Tibial artery (tissue), 4 donors: ENCODE data around the gene CDH4.

Experiments used
- DNase-seq, 2 donors: peaks; one replicate each; pipeline ENCODE4 v3.0.0-alpha.2; 2019
- H3K27ac ChIP-seq, 2 donors: fragments of 200-600 bp; sonication (generic) in 1 of 2; 1 replicate in 1 of 2; 2 replicates in 1 of 2; pipeline ENCODE4 v1.5.1; 2018 to 2019; ENCODE audit warnings: mild to moderate bottlenecking in 1 of 2
- H3K27me3 ChIP-seq, 2 donors: fragments of 200-600 bp; sonication (generic) in 1 of 2; one replicate each; pipeline versions ENCODE4 v1.5.1 to v1.6.0; 2016 to 2019
- H3K36me3 ChIP-seq, 3 donors: fragments of 200-600 bp; sonication (generic) in 2 of 3; one replicate each; pipeline ENCODE4 v1.5.1; 2016 to 2019; ENCODE audit warnings: mild to moderate bottlenecking in 2 of 3
- H3K4me1 ChIP-seq, 4 donors: fragments of 200-600 bp; sonication (generic) in 2 of 4; 1 replicate in 3 of 4; 2 replicates in 1 of 4; pipeline ENCODE4 v1.5.1; 2016 to 2019
- H3K4me3 ChIP-seq, 2 donors: fragments of 200-600 bp; sonication (generic) in 1 of 2; 1 replicate in 1 of 2; 2 replicates in 1 of 2; pipeline ENCODE4 v1.5.1; 2018 to 2019; ENCODE audit warnings: mild to moderate bottlenecking in 2 of 2
- H3K9me3 ChIP-seq, 3 donors: fragments of 200-600 bp; sonication (generic) in 1 of 3; one replicate each; pipeline ENCODE4 v1.5.1; 2016 to 2019
- intact Hi-C: fragments of 100-400 bp; cut with DNase I; formaldehyde crosslinking; loops from one replicate; pipeline ENCODE4 v1.15.0; 2023; ENCODE audit warnings: low total_unique reads
- TF ChIP-seq, protein P1 (sequence below), 2 experiments: fragments of 200-600 bp in 1 of 2; fragments of 450-650 bp in 1 of 2; IDR thresholded peaks; one replicate each; pipeline ENCODE4 v1.5.1; 2017 to 2019; ENCODE audit warnings: antibody characterized with exemption in 2 of 2, mild to moderate bottlenecking in 1 of 2, moderate library complexity in 1 of 2

Gene CDH4

DNA sequence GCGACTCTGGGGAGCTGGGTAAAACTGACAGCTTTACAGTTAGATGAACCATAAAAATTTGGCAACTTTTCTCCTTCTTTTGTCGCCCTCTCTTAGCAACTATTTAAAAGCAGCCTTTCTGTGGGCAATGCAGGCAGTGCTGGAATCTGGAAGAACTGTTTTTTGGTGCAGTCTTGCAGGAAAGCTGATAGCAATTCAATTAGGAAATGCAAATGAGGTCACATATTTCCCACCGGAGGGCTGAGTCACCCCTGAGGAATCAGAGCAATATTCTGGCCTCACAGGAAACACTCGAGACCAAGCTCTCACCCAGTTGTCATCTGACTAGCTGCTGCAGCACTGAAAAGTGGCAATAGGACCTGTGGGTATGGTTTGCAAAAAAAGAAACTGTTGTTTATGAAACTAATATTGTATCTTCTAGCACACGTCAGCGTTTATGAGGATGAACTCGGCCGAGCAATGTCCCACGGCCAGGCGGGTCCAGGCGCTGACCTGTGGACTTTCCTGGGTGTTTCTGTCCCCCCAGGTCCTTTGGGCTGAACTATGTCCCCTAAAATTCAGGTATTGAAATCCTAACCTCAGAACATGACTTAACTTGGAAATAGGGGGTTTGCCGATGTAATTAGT lies 501.4 kb downstream of the CDH4 start:
- peaks cover 0 to 17% (median 13%) of the 10 kb centered on the region in 3 donors for H3K9me3 ChIP-seq
- H3K4me1 ChIP-seq, result no peaks in the 10 kb centered on the region
- no peak overlapping the region for H3K27ac ChIP-seq
- H3K27me3 ChIP-seq, result peaks cover 0 to 20% of the 10 kb centered on the region in 2 donors
- no peak for DNase-seq
- no peak overlapping the region for H3K4me3 ChIP-seq
- no peaks in the 10 kb centered on the region for H3K36me3 ChIP-seq
- intact Hi-C loops, result no loop called here
- TF ChIP-seq, protein P1, sequence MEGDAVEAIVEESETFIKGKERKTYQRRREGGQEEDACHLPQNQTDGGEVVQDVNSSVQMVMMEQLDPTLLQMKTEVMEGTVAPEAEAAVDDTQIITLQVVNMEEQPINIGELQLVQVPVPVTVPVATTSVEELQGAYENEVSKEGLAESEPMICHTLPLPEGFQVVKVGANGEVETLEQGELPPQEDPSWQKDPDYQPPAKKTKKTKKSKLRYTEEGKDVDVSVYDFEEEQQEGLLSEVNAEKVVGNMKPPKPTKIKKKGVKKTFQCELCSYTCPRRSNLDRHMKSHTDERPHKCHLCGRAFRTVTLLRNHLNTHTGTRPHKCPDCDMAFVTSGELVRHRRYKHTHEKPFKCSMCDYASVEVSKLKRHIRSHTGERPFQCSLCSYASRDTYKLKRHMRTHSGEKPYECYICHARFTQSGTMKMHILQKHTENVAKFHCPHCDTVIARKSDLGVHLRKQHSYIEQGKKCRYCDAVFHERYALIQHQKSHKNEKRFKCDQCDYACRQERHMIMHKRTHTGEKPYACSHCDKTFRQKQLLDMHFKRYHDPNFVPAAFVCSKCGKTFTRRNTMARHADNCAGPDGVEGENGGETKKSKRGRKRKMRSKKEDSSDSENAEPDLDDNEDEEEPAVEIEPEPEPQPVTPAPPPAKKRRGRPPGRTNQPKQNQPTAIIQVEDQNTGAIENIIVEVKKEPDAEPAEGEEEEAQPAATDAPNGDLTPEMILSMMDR (IDR thresholded peaks at IDR 0.05), result no peak

DNA sequence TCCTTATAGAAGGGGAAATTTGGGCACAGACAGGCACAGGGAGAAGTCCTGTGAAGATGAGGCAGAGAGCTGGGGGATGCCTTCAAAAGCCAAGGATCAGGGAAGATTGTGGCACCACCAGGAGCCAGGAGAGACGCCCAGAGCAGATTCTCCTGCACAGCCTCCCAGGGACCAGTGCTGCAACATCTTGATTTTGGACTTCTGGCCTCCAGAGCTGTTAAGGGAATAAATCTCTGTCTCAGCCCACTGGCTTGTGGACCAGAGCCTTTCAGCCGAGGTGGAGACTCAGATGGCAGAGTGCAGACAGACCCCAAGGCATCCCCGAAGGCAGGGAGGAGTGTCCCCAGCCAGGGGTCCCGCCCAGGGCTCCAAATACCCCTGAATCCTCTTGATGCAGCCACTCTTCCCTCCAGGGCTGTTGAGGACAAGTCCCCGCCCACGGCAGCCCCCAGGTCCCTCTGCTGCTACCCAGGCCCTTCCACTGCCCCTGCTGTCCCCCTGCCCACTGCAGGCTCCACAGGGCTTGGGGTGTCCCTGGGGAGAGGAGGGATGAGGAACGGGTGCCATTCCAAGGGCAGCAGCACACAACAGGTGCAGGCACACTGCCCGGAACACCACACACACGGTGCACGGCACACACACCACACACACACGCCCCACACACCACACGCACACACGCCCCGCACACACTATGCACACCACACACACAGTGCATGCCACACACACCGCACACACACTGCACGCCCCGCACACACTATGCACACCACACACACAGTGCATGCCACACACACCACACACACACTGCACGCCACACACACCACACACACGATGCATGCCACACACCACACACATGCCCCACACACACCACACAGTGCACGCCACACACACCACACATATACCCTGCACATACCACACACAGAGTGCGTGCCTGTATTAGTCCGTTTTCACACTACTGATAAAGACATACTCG lies 502.2 kb downstream of the CDH4 start:
- TF ChIP-seq, protein P1 (IDR thresholded peaks at IDR 0.05), result no peak
- Histone ChIP-seq H3K27ac (no peak overlapping the region), H3K9me3 (peaks cover 0 to 17% (median 13%) of the 10 kb centered on the region in 3 donors), H3K27me3 (peaks cover 0 to 25% of the 10 kb centered on the region in 2 donors), H3K4me1 (no peaks in the 10 kb centered on the region), H3K4me3 (no peak overlapping the region), H3K36me3 (no peaks in the 10 kb centered on the region)
- intact Hi-C loops, result no loop called here
- DNase-seq, result no peak

DNA sequence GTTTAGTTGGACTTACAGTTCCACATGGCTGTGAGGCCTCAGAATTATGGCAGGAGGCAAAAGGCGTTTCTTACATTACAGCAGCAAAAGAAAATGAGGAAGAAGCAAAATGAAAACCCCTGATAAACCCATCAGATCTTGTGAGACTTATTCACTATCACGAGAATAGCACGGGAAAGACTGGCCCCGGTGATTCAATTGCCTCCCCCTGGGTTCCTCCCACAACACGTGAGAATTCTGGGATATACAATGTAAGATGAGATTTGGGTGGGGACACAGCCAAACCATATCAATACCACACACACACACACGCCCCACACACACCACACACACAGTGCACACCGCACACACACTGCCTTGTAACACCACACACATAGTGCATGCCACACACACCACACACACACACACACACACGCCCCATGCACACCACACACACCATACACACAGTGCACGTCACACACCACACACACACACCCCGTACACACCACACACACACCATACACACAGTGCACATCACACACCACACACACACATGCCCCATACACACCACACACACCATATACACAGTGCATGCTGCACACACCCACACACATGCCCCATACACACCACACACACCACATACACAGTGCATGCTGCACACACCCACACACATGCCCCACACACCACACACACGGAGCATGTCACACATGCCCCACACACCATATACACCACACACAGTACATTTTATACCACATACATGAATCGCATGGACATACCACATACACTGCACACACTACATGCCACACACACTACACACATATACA lies 503.1 kb downstream of the CDH4 start:
- no peaks in the 10 kb centered on the region for H3K36me3 ChIP-seq
- peaks cover 0 to 13% (median 13%) of the 10 kb centered on the region in 3 donors for H3K9me3 ChIP-seq

DNA sequence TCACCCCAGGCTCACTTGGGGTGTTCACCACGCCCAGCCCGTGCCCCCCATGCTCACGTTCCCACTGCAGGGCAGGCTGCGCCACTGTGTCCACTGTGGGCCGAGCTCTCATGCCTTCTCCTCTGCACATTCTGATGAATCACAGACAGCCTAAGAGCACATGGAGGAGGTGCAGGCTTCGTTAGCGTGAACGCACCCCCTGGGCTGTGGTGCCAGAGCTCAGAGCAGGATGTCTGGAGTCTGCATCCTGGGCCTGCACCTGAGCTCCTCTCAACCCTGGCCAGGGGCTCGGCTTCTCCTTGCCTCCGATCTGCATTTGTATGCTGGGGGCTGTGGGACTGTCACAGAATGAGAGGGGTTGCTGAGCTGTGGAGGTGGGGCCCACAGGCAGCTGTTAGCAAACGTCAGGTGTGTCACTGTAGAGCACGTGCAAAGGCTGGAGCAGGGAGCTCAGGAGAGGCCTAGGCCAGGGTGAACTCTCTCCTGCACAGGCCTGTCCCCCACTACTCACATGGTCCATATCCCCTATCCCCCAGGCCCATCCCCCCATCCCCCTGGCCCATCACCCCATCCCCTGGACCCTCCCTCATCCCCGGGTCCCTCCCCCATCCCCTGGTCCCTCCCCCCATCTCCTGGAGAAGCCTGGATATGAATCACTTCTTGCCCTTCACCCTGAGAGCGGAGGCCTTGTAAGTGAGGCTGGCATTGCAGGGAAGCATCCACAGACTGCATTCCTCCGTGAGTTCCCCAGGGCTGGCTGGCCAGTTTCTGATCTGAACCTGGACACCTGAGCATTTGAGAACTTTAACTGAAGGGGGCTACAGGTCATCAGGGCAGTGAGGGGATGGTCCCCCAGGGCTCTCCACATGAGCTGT lies 504.1 kb downstream of the CDH4 start:
- Histone ChIP-seq H3K36me3 (no peaks in the 10 kb centered on the region), H3K9me3 (peaks cover 0 to 4% (median 3%) of the 10 kb centered on the region in 3 donors), H3K4me1 (no peaks in the 10 kb centered on the region), H3K27ac (no peak overlapping the region), H3K4me3 (no peak overlapping the region), H3K27me3 (peaks cover 0 to 30% of the 10 kb centered on the region in 2 donors)
- intact Hi-C loops, result no loop called here
- DNase-seq, result no peak
- TF ChIP-seq, protein P1 (IDR thresholded peaks at IDR 0.05), result no peak

More for the DNA sequence above, 503.1 kb downstream of the CDH4 start:
- H3K4me3 ChIP-seq, result no peak overlapping the region
- no peak overlapping the region for H3K27ac ChIP-seq
- intact Hi-C loops, result no loop called here
- no peaks in the 10 kb centered on the region for H3K4me1 ChIP-seq
- DNase-seq, result no peak
- TF ChIP-seq, protein P1 (IDR thresholded peaks at IDR 0.05), result no peak
- H3K27me3 ChIP-seq, result peaks cover 0 to 25% of the 10 kb centered on the region in 2 donors
